Stimulated activated CD4-positive, alpha-beta T cell treated with anti-CD3 and anti-CD28 coated beads, Interleukin-1b, Interleukin-23, amount 100 ng/mL, for 24 hours (primary cell): ENCODE results near the gene STIMATE.

ENCODE experiments used
- DNase-seq, 4 experiments: peaks; one replicate each; pipeline ENCODE4 v3.0.0-alpha.2; 2020; ENCODE audit warnings: low read depth in 4 of 4, low spot score in 1 of 4

Gene STIMATE

DNA sequence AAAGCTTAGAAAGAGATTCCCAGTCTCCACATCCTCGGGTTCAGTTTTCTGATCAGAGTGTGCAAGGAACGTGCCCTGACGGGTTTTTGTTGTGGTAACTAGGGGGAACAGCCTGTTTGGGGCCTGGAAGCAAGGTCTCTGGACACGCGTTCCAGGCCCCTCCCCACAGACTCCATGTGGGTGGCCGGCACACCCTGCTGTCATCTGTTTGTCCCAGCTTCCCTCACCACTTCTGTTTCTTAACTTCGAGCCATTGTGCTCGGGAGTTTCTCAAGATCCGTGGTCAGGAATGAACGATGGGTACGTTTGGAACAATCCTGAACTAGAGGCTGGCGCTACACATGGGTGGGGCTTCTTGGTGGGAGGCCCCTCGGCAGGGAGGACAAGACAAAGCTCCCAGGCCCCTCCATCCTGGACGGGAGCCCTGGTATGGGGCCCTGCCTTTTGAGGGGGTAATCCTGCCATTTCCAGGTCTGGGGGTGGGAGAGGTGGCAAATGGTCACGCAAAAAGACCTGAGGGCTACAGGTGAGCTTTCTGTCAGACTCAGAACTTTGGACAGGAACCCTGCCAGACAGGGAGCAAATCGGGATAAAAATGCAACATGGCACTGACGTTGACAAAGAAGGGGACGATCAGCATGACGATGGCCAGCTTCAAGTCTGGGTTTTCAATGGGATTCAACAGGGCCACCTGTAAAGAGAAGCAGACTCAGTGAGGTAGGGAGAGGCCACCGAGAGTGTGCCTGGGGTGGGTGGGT, 54.1 kb downstream of the STIMATE start:
- no peak for DNase-seq

DNA sequence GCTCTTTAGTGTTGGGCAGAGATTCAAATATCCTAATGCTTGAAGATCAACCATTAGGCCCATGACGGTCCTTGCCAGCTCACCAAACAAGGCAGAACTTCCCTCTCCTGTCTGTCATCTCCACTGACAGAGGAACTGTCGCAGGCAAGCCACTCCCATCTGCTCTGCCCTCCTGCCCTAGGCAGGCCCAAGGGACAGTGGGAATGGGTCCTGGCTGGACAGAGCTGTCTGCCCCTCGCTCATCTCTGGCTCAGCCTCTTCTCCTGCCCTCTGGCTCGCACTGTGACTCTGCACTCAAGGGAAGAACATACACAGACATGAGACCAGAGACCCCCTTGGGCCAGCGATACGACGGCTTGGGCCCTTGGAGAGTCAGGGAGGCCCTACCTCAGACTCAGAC, 54.9 kb downstream of the STIMATE start:
- DNase-seq = no peak

DNA sequence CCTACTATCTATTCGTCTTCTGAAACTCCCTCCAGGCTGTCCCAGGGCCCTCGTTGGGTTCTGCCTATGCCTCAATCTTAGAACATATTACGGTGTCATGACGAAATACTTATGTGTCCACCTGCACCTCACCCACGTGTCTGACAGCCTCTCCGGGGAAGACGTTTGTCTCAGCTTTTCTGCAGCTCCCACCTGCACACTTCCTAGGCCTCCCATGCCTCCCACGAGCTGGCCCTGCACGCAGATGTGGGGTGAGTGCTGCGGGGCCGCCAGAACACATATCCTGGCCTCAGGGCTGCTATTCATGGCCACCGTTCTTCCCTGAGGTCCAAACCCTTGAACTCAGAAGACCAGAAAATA, 55.4 kb downstream of the STIMATE start:
- no peak for DNase-seq

DNA sequence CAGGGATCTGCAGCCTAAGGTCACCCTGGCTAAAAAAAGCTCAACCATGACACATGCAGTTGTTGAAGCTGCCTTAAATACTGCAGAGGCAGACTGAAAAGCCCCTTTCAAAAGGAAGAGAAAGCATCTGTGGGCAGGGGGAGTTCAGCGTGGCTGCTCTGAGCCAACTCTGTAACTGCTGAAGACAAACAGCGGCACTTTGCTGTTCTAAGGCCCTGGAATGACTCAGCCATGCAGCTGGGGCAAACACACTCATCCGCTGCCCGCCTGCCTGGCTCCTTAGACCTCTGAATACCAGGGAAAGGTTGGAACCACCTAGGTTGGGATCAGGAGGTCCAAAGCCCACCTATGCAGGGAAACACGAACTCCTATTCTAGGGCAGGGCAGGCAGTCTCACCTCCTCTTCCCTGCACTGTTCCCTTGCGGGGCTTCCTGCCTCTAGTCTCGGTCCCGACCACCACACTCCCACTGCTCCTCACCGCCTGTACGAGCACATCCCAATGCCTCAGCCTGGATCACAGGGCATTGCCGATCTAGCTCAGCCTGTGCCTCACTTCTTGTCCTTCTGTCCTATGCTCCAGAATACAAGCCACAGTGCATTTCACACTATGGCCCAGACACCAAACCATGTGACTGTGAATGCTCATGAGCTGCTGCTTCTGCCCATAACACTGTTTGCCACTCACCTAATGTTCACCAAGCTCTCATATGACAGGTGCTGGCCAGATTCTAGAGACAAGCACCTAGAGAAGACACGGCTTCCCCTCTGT, 56.0 kb downstream of the STIMATE start:
- DNase-seq = no peak

DNA sequence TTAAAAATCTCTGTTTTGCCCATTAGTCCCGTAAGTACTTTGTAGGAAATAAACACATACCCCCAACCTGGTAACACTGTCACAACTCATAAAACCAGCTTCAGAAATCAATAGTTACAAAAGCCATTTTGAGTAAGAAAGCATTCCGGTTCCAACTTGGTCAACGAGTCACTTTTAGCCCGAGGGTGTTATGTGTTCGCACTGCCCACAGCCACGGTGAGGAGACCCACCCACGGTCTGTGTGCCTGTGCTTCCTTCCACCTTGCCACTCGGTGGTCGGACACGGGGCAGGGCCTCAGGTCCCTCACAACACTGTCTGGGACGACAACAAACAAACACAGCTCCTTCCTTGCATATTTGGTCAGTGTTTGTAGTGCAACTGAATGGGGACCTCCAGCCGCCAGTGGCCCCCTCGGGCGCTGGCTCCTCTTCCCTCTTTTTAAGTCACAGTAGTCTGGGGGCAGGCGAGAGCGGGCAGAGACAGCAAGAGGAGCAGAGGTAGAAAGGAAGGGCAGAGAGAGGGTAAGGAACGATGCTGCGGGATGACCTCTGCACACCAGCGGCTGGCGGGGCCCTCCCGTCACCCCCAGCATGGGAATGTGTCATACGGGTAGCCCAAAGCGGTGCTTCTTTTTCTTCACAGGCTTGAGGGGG, 57.3 kb downstream of the STIMATE start:
- DNase-seq = no peak

DNA sequence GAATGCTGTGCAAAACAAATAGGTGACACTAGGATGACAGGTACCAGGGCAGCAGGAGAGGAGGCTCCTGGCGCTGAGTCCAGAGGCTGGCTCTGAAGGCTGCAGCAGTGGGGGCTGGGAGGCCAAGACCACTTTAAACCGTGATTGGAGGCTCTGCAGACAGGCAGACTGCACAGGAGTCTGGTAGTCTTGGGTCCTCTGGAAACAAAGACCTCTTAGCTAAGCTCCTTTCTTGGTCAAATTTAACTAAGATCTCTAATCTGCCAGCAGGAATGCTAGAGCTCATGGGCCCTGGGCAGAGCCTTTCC, 58.1 kb downstream of the STIMATE start:
- DNase-seq = no peak

DNA sequence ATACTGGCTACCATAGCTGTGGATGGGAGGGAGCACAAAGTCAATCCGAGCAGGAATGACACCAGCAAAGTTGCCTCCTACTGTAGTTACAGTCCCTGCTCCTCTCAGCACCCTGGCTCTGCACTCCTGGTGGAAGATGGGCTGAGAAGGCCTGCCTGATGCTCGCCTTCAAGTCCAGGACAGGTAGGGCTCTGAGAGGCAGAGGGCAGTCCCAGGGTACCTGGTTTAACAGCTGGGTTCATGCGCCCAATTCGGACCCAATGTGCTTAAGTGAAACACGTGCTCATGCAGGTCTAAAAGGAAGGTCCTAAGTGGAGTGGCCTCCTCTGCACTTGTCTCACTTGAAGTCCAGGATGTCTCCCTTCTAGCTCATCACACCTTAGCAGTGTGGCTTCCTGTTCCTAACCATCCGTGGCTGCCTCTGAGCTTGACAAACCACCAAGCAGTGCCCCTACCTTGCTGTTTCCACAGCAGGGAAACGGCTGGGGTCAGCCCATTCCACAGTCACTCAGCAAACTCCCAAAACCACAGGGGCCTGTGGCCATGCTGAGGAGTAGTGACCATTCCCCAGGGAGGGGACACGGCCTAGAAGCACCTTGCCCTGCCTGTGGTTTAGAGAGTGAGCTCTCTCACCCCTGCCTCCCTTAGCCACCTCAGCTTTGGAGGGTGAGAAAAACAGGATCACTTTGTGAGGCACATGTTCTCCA, 58.6 kb downstream of the STIMATE start:
- no peak for DNase-seq

DNA sequence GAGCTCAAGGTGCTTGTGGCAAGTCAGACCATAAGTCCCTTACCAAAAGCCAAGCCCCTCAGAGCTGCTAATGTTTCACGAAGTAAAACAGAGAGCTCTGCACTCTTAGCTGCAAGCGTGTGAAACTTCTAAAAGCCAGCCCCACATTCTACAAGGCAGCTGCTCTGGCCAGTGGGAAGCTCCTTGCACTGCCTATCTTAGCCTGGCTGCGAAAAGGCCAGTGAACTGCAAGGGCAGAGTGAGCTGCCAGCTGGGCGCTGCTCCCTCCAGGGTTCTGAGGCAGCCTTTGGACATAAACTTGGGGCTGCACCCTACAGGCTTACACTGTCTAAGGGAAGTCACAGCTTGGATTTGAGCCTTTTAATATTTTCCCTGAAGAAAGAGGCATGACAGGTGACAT, 60.4 kb downstream of the STIMATE start:
- DNase-seq = no peak

DNA sequence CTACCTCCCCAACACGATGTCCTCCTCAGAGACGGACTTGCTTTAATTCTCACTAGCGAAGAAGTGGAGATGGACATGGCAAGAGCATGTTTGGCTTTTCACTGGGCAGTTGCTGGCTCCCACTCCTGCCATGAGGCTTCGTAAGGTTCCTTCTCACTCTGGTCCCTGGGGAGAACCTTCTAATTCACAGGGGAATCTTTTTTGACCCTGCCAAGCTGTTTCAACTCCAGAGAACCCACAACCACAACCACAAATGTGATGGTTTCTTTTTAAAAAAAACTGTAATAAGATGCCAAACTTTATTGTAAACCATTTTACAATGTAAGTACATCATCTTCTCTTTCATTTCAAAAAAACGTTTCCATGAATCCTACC, 60.9 kb downstream of the STIMATE start:
- DNase-seq = no peak

DNA sequence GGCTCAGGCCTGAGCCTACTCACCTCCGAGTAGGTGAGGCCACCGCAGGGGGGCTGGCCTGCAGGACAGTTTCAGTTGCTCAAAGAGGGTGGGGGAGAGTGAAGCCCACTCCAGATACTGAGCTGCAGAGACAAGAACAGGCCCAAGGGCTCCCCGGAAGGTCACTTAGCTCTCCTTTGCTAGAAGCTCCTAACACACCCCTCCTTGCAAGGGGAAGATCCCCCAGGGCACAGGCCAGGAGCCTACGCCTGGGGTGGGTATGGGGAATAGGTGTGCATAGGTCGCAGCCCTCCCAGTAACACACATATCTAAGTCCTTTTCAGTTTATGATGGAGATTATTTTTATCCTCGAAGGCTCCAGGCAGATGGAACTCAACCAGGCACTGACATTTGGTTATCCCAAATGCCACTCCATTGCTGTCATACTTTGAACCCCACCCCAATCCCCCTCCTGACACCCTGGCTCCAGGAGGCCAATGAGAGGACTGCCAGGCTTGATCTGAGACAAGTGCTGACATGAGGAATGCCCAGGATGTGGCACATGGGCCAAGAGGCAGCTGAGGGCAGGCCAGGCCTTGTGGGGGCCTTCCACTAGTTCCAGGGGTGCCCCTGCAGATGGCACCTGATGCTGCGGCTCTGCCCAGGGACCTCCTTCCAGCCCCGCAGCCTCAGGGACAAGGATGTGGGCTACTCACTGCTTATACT, 61.4 kb downstream of the STIMATE start:
- no peak for DNase-seq

DNA sequence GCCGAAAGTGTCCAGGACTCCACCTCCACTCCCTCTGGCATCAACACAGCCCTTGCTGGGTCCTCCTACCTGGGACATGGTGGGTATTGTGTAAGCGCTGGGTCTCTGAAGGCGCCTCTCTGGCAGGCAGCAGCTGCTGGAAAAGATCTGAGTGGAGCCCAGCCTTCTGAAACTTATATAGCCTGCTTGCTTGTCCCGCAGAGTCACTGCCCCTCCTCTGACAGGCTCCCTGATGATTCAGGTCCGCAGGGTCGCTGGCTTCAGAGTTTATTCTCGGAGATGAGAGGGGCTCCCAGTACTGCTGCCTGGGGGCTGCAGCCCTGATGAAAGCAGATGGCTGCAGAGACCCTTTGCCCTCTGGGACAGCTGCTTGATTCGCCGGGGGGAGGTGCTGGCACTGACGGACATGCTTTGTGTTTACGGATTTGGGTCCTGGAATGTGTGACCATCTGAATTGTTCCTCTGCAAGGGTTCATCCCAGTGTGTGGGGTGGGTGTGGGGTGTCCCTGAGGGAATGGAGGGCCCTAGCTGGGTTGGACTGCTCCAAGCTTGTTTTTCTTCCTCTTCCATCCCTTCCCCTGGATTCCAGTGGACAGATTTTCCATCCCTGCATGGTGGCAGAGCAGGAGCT, 62.4 kb downstream of the STIMATE start, which contains the start of gene MUSTN1:
MUSTN1 (minus strand) TSS at position 149 of the 631 bp plus-strand sequence; CDS start at position 78, 71 bp downstream.
- DNase-seq = no peak

DNA sequence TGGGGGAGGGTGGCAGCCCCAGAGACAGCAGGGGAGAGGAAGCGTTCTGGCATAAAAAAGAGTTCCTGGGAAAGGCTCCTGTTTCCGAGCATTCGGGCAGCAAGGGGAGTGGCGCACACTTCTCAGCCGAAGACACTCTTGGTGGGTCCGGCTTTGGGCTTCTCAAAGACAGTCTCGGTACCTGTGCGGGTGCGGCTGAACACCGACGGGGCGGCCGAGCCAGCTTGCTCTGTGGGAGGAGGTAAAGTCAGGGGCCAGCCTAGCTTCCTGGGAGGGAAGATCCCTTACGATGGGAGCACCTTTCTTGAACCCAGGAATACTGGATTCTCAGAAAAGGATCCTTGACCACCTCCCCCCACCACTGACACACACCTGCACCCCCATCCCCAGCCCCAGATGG, 64.1 kb downstream of the STIMATE start:
- DNase-seq = no peak

DNA sequence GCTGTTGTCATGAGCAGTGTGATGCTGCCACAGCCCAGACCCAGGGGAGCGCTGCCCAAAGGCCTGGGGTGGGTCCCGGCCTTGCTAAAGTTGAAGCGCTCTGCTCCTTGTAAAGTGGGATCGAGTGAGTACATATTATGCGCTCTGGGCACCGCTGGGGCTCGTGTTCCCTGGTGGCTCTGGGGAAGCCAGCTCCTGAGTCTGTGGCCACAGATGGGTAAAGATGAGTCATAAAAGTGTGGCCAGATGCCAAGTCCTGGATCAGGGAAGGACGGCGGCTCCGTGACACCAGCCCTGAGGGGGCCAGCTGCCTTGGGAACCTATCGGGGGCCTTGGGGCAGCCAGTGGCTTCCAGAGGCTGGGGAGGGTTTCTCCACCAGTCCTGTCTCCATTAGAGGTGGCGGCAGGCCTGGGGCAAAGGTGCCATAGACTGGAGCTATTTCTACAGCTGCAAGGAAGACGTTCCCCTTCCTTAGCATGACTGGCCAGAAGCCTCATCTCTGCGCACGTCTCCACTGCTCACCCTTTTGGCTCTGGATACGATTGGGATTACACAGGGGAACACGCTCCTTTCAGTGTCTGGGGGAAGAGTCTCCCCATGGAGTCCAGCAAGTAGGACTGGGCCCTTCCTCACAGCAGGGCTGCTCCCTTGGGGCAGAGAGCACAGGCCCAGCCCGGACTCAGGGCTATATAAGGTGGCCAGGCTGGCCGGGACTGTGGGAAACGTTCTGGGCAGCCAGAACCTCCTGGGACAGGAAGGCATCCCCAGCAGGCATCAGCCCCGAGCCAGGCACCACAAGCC, 65.6 kb downstream of the STIMATE start:
- DNase-seq = no peak

DNA sequence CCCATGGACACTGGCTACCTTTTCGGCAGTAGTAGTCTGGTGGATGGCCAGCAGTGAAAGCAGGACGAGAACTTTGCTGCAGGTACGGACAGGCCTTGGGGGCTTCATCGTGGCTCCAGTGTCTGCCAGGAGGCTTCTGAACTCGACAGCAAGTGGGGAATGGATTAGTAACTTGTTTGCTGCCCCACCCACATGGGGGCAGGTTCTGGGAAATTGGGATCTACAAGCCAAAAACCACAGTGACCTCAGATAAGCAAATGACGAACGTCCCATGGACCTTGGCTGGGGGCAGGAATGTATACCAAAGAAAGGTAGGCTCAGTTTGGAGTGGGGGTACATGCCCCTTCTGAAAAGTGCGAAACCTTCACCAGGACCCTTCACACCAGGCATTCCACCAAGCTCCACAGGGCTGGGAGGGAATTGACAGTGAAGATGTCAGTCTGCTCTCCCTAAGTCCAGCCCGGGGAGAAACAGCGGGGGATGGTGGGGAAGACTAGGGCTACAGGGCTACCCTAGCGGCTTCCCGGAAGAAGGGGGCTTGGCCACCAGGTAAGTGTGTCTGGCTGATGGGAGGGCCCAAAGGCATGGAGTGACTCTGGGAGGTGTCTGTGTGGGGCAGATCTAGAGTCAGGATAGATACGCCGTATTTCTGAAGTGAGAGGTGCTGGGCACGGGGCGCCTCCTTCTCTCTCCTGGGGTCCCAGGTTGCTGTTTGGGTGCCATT, 66.7 kb downstream of the STIMATE start, which contains the start of gene ITIH4:
ITIH4 (minus strand) TSS at position 138 of the 724 bp plus-strand sequence; CDS start at position 108, 30 bp downstream.
- no peak for DNase-seq

DNA sequence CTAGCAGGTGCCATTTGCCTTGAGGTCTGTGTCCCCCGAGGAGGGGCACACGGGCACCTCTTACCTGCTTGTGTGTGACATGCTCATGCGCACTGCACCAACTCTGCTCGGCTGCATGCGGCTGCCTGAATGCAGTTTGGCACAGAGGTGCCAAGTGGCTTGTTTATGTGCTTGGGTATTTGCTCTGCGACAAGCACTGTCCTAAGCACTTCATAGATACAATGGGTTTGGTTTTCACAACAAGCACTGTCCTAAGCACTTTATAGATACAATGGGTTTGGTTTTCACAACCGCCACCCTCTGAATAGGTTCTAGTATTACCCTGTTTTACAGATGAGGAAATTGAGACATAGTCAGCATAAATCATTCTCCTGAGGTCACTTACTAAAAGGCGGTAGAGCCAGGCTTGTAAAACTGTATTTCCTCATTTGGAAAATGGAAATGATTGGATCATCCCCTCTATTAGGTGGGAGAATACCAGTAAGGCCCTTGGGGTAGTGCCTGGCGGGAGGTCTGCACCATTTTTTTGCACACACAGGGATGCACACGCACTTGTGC, 67.4 kb downstream of the STIMATE start:
- DNase-seq = no peak

DNA sequence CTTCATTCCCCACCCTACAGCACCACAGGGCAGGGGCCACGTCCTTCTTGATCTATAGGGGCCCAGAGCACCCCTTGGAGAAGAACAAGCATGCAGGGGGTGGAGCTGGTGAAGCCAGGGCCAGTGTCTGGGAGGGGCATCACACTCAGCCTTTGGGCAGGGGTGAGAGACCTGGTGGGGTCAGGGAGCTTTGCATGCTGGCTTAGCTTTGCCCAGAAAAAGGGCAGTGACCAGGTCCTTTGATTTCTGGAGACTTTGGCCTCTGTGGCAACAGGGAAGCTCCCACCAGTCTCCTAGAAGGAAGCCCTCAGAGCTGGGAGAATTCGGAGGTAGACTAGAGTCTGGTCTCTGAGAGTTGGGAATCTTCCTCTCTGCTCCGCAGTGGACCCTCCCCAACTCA, 67.9 kb downstream of the STIMATE start:
- no peak for DNase-seq

DNA sequence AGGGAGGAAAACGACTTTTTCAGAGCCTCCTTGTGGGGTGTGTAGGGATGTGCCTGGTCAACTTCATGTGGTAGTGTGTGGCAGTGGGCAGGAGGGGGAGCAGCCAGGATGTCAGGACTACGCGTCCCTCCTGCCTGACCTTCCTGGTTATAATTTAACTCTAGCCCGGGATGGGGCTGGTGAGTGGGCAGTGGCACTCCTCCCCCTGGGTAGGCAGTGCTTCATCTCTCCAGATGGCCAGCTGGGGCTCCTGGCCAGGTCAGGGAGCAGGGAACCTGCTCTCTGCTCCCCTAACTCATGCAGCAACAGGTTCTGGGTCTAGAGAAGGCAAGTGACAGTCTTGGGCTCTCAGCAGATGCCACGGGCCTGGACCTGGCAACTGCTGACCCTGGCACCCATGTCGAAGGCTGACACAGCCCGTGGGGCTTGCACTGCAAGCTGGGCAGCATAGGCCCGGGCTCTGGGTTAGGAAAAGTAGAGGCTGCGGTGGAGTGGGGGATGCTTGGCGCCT, 69.4 kb downstream of the STIMATE start:
- no peak for DNase-seq

DNA sequence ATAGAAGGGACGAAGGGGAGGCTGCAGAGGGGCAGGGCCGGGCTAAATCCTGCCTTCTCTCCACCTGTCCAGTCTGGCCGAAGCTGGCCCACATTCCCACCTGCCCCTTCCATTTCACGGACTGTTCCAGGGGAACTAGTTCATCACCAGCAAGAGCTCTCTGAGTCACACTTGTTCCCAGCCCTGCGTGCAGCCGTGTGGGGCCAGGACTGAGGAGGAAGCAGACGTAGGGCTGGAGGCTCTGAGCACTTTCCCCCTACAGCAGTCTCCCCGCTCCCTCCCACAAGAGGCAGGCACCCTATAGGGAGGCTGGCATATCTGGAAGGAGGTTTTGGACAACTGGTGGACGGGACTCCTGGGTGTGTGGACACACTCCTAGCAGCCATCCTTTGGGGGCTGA, 69.9 kb downstream of the STIMATE start:
- no peak for DNase-seq

DNA sequence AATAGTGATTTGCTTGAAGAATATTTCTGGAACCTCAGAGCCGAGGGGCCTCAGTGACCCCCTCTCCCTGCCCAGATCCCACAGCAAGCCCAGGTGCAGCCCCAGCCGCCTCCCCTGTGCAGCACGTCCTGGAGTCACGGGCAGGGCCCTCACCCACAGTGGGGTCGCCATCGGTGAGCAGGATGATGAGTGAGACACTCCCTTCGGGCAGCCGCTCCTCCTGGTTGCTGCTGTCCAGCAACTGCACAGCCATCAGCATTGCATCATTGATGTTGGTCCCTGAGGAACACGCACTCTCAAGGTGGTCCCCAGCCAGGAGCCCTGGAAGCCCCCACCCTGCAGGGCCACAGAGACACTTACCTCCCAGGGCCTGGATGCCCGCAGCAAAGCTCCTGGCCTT, 73.3 kb downstream of the STIMATE start:
- DNase-seq = no peak
